CD4-positive, alpha-beta T cell treated with Interleukin-17A for 4 hours (primary cell): ENCODE results near the gene DHCR24.
A peak's percentile ranks its signal among the peaks of the same experiment; 100 is the strongest.

Source experiments
- DNase-seq: peaks from one replicate; pipeline ENCODE4 v3.0.0-alpha.2; 2020; ENCODE audit warnings: mixed read lengths

DHCR24 gene

DNA sequence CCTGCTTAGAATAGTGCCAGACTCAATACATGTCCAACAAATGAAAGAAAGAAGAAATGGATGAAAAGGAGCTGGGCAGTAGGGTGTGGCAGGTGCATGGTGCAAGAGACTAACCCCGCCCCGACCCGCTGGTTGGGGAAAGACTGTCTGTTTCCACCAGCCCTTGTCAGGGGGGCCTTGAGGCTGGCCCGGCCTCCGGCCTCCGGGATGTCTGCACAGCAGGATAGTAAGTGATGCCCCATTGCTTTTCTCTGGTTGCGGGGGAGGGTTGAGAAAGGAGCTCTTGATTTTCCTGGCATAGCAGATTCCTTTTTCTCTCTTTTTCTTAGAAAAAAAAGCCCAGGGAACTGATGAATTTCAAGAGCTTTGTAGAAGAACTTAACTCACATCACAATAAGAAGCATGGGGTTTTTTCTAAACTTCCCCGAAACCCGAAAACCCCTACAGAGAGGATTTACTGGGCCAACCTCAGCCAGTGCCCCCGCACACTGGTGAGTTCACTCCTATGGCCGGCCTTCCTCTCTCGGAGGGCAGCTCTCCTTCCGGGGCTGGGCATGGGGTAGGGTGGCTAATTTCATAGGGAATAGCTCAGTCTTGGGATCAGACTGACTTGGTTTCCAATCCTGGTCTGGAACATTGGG lies 73.4 kb downstream of the DHCR24 start:
- no peak for DNase-seq

DNA sequence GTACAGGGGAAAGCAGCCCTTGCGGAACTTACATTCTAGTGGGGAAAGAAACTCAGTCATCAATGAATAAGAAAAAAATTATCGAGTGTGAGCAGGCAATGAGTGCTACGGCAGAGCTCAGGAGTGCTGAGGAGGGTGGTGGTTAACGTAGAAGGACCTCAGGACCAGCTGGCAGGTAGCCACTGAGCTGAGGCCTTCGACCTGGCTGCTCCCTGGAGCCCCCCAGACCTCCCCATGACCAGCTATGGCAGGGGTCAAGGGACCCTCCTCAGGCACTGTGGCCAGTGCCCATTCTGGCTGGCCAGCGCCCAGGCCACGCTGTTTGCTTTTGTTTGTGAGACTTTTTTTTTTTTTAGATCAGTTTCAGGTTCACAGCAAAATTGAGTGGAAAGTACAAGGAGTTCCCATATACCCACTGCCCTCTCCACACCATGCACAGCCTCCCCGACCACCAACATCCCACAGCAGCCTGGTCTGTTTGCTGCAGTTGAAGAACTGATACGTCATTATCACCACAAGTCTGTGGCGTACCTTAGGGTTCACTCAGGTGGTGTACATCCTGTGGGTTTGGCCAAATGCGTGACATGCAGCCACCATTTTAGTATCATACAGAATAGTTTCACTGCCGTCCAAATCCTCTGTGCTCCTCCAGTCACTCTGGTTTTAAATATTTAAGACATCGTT lies 74.1 kb downstream of the DHCR24 start:
- DNase-seq, result no peak

DNA sequence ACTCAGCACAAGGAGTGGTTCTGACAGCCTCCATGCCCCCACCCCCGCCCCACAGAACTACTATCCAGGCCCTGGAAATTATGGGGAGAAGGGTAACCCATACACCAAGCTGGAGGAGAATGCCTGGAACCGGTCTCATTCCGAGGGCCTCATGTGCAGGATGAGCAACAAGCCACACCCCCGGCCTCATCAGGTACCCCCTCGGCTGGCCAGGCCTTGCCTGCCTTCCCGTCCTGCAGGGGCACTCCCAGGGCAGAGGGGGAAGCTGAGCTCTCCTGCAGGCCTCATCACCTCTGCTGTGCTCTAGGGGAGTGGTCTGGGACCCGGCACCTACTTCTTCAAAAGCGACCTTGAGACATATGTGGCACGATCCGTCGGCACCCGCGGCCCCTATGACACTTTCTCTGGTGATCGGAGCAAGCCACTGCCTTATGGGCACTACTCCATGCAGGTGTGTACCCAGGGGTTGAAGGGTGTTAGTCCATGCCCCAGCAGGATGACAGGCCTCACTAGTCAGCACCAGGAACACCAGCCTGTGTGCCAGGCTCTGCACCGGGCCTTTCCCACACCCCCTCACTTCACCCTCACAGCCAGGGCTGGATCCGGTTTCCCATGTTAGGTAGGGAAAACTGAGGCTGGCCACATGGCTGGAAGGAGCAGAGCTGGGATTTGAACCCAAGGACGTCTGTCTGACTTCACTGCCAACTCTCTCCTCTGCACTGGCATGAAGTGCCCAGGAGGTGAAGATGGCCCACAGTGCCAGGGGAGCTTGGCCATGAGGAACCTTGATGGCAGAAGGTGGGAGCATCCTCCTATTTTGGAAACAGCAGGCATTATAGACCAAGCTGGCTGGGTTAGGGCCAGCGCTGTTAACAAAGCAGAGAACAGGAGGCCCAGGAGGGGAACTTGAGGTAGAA lies 75.0 kb downstream of the DHCR24 start:
- no peak for DNase-seq

DNA sequence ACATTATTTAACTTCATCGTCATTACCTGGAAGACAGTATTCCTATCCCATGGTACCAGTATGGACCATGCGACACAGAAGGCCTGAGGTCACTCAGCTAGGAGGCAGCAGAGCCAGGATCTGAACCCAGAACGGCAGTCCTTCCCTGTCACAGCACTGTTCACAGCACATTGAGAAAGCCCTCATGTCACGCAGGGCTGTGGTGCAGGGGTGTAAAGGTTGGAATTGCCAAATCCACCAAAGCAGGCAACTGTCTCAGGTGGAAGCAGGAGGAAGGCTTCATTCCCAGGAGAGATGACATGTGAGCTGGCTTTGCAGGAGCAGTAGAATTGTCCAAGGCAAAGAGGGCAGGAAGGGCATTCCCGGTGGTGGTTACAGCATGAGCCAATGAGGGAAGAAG lies 75.9 kb downstream of the DHCR24 start:
- DNase-seq, result no peak

DNA sequence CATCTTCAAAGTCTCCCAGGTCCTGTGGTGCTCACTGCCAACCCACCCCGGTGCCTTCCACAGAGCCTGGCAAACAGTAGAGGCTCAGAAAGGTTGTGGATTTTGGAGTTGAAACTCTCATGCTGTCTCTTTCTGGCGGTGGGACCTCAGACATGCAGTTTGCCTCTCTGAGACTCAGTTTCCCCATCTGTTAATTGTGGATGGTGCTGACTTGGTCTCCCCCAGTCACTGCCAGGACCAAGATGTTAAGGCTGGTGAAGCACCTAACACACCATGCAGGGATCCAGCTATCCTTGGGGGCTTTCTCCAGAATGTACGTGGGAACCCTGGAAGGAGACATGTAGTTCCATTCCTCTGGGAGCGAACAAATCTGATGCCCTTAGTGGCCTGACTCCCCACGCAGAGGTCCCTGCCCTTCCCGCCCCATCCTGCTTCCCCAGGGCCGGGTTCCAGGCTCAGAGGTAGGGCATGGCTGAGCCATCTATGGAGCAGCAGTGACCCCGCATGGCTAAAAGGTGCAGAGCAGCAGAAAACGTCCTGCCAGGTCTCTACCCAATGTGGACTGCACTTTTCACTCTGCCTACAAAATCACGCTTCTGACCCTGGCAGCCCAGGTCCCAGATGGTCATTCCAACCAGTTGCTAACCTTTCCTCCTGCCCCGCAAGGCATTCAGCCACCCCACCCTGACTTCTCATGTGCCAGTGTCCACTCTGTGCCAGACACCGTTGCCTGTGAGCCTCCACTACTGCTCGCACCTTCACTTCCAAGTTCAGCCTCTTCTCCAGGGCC lies 76.6 kb downstream of the DHCR24 start:
- DNase-seq, result peak; percentile 72

DNA sequence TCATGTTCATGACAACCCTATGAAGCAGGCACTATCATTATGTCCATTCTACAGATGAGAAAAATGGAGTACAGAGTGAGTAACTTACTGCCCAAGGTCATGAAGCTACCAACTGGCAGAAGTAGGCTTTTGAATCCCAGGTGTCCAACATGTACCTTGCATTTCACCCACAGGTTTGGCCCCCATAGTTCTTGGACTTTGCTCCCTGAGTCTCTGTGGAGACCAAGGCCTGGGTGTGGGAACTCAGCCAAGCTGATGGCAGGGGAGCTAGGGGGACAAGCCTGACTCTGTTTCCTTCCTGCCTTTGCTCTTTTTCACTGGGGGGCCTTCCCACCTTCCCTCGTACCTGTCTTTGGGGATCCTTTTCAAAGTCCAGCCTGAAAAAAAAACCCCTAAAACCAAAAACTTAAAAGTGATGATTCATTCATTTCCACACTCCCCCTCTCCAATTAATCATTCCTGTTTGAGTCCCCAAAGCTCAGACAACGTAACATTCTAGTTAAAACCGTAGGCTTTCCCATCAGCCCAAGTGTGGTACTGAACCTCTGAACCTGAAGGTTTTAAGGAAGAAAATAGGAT lies 77.4 kb downstream of the DHCR24 start:
- no peak for DNase-seq

DNA sequence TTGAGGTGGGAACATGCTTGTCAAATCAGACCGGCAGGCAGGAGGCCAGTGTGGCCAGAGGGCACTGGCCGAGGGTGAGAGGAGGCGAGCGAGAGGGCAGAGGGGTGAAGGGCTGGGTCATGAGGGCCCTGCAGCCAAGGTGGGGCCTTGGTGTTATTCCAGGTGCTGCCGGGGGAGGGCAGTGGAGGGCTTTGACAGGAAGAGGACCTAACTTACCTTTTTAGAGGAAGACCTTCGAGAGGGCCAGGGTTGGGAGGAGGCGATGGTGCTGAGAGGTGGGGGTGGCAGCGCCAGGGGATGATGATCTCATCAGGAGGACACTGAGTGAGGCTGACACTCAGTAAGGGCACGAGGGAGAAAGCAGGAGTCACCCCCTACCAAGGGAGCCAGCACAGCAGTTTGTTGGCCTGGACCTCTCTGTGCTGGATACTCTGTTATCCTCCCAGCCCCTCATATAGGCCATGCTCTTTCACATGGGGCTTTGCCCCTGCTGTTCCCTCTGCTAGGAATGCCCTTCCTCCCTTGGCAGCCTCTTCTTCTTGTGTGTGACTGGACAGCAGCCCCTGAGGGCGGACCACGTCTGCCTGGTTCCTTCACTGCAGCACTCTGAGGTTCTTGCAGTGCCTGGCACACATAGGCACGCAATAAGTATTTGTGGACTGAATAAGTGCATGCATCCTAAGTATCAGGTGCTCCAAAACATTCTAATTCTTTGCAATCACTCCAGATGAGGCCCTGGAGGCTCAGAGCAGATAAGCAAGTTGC lies 78.4 kb downstream of the DHCR24 start:
- no peak for DNase-seq

DNA sequence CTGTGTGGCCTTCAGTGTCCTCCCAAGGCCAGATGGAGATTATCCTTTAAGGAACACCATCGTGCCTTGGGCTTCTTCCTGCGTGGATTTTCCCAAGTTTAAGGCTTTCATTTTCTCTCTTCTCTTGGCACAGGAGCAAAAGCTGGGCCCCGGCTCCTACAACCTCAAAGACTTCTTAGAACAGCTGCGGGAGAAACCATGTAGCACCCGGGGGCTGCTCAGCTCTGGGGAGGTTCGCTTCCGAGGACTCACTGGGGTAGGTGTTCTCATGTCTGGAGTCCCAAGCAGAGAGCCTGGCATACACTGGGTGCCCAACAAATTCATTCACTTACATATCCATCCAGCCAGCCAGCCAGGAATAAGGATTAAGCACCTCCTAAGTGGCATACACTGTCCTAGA lies 79.2 kb downstream of the DHCR24 start:
- DNase-seq, result no peak

DNA sequence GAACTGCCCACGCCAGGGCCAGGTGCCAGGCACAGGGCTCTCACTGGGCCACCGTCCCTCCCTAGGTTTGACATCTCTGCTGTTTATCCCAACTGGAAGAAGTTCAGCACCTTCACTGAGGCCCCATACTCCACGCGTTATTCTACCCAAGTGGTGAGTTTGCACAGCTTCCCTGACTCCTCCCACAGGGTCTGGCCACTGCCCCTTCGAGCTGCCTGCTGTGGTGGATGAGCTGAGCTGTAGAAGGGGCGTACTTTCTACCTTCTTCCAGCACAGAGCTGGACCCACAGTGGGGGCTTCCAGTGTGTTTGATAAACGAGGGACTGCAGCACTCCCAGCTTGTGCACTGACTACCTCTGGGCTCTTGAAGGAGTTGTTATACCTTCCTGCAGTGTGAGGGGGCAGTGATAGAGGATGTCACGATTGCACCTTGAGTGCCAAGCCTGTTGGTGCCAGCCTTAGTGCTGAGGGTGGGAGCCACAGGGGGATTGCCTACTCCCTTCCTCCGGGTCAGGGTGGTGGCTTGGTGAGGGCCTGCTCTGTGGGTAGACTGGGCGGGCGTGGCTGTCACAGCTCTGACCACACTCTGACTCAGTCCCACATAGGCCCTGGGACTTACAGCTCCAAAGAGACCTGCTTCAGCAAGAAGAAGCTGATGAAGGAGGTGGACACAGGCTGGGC lies 79.9 kb downstream of the DHCR24 start:
- DNase-seq, result peak; percentile 23

DNA sequence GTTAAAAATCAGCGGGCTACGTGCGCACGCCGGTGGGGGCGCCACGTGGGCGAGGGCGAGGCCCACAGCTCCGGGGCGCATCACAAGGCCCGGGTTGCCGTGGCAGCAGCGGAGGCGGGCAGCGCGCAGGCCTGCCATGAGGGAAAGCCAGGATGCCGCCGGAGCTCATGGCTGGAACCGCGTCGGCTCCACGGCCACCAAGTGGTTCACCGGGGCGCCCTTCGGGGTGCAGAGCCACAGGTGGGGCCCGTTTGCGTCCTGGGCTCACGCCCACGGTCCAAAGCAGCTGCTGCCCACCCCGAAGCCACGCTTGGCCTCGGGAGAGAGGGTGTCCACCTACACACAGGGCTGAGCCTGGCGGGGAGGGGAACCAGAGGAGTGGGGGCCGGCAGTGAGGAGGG lies 81.0 kb downstream of the DHCR24 start:
- no peak for DNase-seq

DNA sequence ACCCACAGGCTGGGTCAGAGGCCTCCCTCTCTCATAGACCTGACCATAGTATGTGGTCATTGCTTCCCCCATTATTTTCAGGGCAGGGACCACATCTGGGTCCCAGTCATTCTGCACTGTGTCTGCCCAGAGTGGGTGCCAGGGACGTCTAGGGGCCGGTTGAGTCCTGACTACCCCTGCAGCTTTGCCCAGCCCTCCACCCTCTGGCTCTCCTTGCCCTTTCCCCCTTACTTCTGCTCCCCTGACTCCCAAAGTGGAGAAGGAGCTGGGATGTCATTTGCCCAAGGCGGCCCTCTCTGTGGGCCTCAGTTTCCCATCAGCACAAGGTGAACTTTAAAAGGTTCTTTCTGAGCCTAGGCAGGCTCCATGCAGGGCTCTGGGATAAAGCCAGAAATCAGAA lies 81.5 kb downstream of the DHCR24 start:
- DNase-seq, result no peak

DNA sequence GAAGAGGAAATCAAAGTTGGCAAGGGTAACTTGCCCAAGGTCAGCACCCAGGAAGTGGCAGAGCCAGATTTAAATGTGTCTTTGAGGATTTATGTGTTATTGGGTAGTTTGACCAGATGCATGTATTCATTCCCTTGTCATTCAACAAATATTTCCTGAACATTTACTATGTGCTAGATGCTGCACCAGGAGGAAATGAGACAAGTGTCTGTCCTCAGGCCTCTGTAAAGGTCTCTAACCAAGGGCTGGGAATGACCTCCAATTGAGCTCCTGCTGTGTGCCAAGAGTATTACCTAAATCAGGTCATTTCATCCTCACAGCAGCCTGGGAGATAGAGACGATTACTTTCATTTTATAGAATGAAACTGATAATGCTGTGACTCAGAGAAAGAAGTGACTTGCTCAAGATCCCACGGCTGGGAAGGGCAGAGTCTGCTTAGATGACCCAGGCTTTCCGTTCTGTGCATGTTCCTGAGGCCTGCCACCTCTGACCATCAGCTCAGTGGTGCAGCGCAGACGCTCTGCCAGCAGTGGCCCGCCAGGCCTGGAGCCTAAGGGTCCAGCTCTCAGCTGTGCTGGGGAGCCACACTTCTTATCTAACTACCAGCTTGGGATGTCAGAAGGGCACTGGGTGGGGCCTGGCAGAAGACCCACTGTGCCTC lies 82.4 kb downstream of the DHCR24 start:
- DNase-seq, result no peak

DNA sequence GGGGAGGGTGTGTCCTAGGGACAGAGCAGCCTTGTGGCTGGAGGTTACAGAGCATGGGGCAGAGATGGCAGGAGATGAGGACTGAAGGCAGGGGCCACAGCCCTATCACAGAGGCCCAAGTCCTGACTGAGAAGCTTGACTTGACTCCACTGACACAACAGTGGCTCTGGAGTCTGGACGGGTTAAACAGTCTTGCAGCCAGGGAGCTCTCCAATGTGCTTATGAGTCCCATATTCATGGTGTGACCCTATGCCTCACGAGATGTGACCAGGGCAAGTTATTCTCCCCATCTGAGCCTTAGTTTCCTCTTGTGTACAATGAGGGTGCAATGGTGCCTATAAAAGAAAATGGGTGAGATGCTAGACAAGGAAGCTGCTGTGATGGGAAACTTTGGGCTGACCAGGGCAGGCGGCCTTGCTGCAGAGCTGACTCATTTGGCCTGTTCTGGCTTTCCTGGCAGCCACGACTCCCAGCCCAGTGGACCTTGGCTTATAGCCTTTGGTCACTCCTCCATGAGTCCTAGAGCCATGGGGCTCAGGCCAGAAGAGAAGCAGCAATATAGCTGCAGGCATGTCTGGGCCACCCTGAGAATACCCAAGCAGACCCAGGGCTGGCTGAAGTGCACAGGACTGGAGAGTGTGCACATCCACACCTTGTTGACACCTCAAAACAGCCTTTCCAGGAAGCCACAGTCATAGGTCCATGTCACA lies 83.1 kb downstream of the DHCR24 start:
- no peak for DNase-seq

DNA sequence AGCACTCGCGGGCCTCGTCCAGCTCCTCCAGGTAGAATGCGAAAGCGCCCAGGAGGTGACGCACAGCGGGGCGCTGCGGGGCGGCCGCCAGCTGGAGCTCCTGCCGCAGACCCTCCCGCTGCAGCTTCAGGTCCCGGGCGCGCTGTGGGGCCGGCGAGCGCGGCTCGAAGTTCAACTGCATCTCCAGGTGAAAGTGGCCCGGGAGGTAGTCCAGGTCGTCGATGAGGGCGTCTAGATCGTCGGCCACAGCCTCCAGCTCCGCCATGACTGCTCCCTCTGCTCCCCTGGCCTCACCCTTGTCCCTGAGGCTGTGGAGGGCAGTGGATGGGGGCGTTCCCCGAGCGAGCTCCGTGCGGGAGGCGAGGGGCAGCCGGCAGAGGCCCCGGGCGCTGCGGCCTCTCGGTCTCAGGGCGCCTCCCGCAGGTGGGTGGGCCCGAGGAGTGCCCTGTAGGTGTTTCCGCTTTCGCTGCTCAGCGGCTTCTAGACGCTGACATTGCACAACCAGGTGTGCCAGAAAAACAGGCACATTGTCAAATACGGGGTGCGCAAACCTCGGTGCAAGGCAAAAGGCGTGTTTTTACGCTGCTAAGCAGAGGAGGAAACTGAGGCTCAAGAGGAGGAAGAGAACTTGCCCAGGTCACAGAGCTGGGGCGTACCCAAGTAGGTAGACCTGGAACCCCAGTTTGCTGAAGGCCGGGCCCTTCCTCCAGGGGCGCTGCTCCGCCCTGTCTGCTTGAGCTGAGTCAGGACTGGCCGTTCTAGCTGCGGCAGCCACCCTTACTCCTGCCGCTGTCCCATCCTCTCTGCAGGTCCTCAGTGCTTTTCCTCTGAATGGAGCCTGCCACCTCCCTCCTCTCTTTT lies 85.9 kb downstream of the DHCR24 start, which contains the start of gene TTC22:
Gene TTC22 (minus strand): TSS at position 425 of the 861 bp plus-strand sequence. CDS start 160 bp downstream, at position 265.
- DNase-seq, result peak; percentile 81

DNA sequence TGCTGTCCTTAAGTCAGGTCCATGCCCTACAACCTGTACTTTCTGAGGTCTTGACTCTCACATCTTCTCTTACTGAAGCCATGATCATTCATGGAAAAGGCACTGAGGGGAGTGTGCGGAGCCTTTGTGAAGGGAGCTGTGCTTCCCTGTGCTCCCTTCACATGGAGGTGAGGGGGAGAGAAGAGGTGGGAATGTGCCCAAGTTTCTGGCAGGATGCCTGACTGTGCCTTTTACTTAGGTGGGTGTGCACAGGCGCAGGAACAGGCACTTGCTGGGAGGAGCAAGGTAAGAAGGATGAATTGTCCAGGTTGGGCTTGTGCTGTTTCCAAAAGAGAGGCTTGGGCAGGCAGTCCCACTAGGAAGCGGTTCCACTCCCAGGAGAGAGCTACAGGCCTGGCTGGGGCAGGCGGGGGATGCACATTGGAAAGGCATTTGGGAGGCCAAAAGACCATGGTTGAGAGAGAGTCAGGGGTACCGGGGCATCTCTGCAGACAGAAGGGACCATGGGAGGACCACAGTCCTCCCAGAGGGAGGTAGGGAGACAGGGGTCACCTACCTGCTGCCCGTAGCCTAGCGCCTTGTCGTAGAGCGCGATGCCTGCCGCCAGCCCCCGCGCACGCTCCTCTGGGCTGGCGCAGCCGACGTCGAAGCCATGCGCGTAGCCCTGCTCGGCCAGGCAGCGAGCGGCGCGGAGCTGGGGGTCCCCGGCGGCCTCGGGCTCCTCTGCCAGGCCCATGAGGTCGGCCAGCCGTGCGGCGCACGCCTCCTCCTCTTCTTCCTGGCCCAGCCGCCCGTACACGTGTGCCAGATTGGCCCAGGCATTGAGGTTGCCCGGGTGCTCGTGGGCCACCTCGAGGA lies 86.7 kb downstream of the DHCR24 start:
- no peak for DNase-seq
